H1 (cell line): ENCODE measurements around the gene CS. TPM values are rescaled to one million over a fixed set of nuclear protein-coding genes. Genes with fewer than 3 reads are reported as not detected.

Experiments
- CTCF ChIA-PET: fragments of 300-600 bp; sonication (Branson Sonifier 250); formaldehyde crosslinking; loops from one replicate; lab custom pipeline; 2021; ENCODE audit not compliant: partially characterized antibody; lab: Charles Lee
- POLR2A ChIA-PET: fragments of 300-600 bp; sonication (Branson Sonifier 250); formaldehyde crosslinking; loops from one replicate; lab custom pipeline; 2021; ENCODE audit warnings: inconsistent platforms; ENCODE audit not compliant: partially characterized antibody; lab: Charles Lee
- DNase-seq, 2 experiments: peaks; one replicate each; pipeline versions ENCODE4 v3.0.0 to v3.0.0-alpha.2; 2010 to 2022; ENCODE audit warnings: low spot score in 2 of 2, low read depth in 1 of 2, mixed read lengths in 1 of 2
- FAIRE-seq: peaks from 2 replicates; lab custom pipeline; 2011; peaks lifted over from hg19 to GRCh38; lab: Jason Lieb, UNC
- H2AFZ ChIP-seq: 2 replicates; pipeline ENCODE4 v1.8.1; 2012; ENCODE audit warnings: low read length, inconsistent platforms
- H2AK5ac ChIP-seq: 2 replicates; pipeline ENCODE4 v1.6.1; 2013; ENCODE audit warnings: low read depth, low read length
- H2BK120ac ChIP-seq: replicated peaks from 2 replicates; pipeline ENCODE3; 2013; ENCODE audit warnings: low read depth, low read length, inconsistent platforms
- H2BK12ac ChIP-seq: 2 replicates; pipeline ENCODE4 v1.6.1; 2013; ENCODE audit warnings: low read depth, low read length
- H2BK15ac ChIP-seq: 2 replicates; pipeline ENCODE4 v1.6.1; 2013; ENCODE audit warnings: low read length
- H2BK20ac ChIP-seq: 2 replicates; pipeline ENCODE4 v1.6.1; 2013; ENCODE audit warnings: low read length
- H2BK5ac ChIP-seq: 2 replicates; pipeline ENCODE4 v1.6.1; 2013; ENCODE audit warnings: low read depth, low read length
- H3K14ac ChIP-seq: 2 replicates; pipeline ENCODE4 v1.6.1; 2013; ENCODE audit warnings: inconsistent platforms; ENCODE audit not compliant: insufficient read length
- H3K18ac ChIP-seq: 2 replicates; pipeline ENCODE4 v1.6.1; 2013; ENCODE audit warnings: low read length; ENCODE audit errors: extremely low read depth
- H3K23ac ChIP-seq: 2 replicates; pipeline ENCODE4 v1.6.1; 2013; ENCODE audit warnings: inconsistent platforms; ENCODE audit not compliant: insufficient read length
- H3K23me2 ChIP-seq: 2 replicates; pipeline ENCODE4 v1.6.1; 2013; ENCODE audit warnings: low read depth, low read length
- H3K27ac ChIP-seq: 2 replicates; pipeline ENCODE4 v1.6.1; 2011; ENCODE audit warnings: low read depth, low read length, inconsistent platforms
- H3K27me3 ChIP-seq, 4 experiments: replicated peaks in 1 of 4; 1 replicate in 1 of 4; 2 replicates in 3 of 4; pipeline versions ENCODE4 v1.6.1 to v1.8.1; 2011 to 2013; ENCODE audit warnings: low read length in 3 of 4, mild to moderate bottlenecking in 3 of 4, inconsistent platforms in 2 of 4, mixed read lengths in 2 of 4, moderate library complexity in 1 of 4; ENCODE audit not compliant: control insufficient read depth in 3 of 4, insufficient read depth in 3 of 4; ENCODE audit errors: extremely low read depth in 1 of 4
- H3K36me3 ChIP-seq, 4 experiments: 2 replicates each; pipeline versions ENCODE4 v1.6.1 to v1.8.1; 2011 to 2013; ENCODE audit warnings: mild to moderate bottlenecking in 4 of 4, low read length in 3 of 4, moderate library complexity in 2 of 4, control low read depth in 1 of 4, inconsistent platforms in 1 of 4; ENCODE audit not compliant: insufficient read depth in 4 of 4, control insufficient read depth in 2 of 4
- H3K4ac ChIP-seq: replicated peaks from 2 replicates; pipeline ENCODE3; 2013; ENCODE audit warnings: low read length, low read depth, mixed read lengths, inconsistent platforms; ENCODE audit not compliant: insufficient read length
- H3K4me1 ChIP-seq, 4 experiments: replicated peaks in 1 of 4; 1 replicate in 1 of 4; 2 replicates in 3 of 4; pipeline versions ENCODE4 v1.6.1 to v1.8.1; 2011 to 2013; ENCODE audit warnings: low read length in 3 of 4, inconsistent platforms in 2 of 4, mixed read lengths in 1 of 4; ENCODE audit not compliant: insufficient read depth in 4 of 4, control insufficient read depth in 3 of 4
- H3K4me2 ChIP-seq, 2 experiments: 2 replicates each; pipeline versions ENCODE4 v1.6.1 to v1.8.1; 2011 to 2013; ENCODE audit warnings: low read depth in 2 of 2, low read length in 2 of 2, control low read depth in 1 of 2, inconsistent platforms in 1 of 2, mild to moderate bottlenecking in 1 of 2; ENCODE audit not compliant: insufficient read depth in 1 of 2
- H3K4me3 ChIP-seq, 4 experiments: fragments of 200-600, 300-600 bp in 1 of 4; sonication (generic), shearing (Covaris generic), sonication (Bioruptor Twin) in 1 of 4; 2 replicates each; pipeline versions ENCODE4 v1.5.1 to v1.8.1; 2011 to 2016; ENCODE audit warnings: low read length in 4 of 4, low read depth in 3 of 4, control low read depth in 2 of 4, inconsistent platforms in 2 of 4, mild to moderate bottlenecking in 2 of 4, mixed read lengths in 1 of 4, moderate library complexity in 1 of 4; ENCODE audit not compliant: insufficient read depth in 2 of 4; ENCODE audit errors: extremely low read depth in 1 of 4
- H3K56ac ChIP-seq: replicated peaks from 2 replicates; pipeline ENCODE3; 2013; ENCODE audit warnings: low read depth, mild to moderate bottlenecking, mixed read lengths, low read length, inconsistent platforms; ENCODE audit not compliant: insufficient read length
- H3K79me1 ChIP-seq: 2 replicates; pipeline ENCODE4 v1.6.1; 2013; ENCODE audit warnings: low read depth, low read length, control low read depth
- H3K79me2 ChIP-seq, 2 experiments: 2 replicates each; pipeline versions ENCODE4 v1.6.1 to v1.8.1; 2012 to 2013; ENCODE audit warnings: low read length in 2 of 2, mild to moderate bottlenecking in 2 of 2, inconsistent platforms in 1 of 2; ENCODE audit not compliant: insufficient read depth in 2 of 2, control insufficient read depth in 1 of 2
- H3K9ac ChIP-seq, 4 experiments: replicated peaks in 1 of 4; 1 replicate in 1 of 4; 2 replicates in 3 of 4; pipeline versions ENCODE4 v1.6.1 to v1.8.1; 2011 to 2013; ENCODE audit warnings: low read depth in 3 of 4, low read length in 3 of 4, control low read depth in 2 of 4, mild to moderate bottlenecking in 2 of 4, moderate library complexity in 2 of 4, inconsistent platforms in 1 of 4; ENCODE audit errors: extremely low read depth in 1 of 4
- H3K9me3 ChIP-seq, 2 experiments: 2 replicates each; pipeline versions ENCODE4 v1.6.1 to v1.8.1; 2012 to 2013; ENCODE audit warnings: mild to moderate bottlenecking in 2 of 2, moderate library complexity in 2 of 2, control low read depth in 1 of 2, inconsistent platforms in 1 of 2, low read depth in 1 of 2, low read length in 1 of 2, mixed read lengths in 1 of 2; ENCODE audit not compliant: insufficient read depth in 2 of 2
- H4K20me1 ChIP-seq, 2 experiments: replicated peaks in 1 of 2; 2 replicates each; pipeline versions ENCODE3 to v1.8.1; 2011 to 2013; ENCODE audit warnings: inconsistent platforms in 2 of 2, low read length in 2 of 2, mild to moderate bottlenecking in 1 of 2; ENCODE audit not compliant: insufficient read depth in 2 of 2, control insufficient read depth in 1 of 2
- H4K5ac ChIP-seq: 2 replicates; pipeline ENCODE4 v1.6.1; 2013; ENCODE audit warnings: low read length, low read depth, mixed read lengths, inconsistent platforms; ENCODE audit not compliant: insufficient read length
- H4K8ac ChIP-seq: 2 replicates; pipeline ENCODE4 v1.8.0; 2013; ENCODE audit warnings: mild to moderate bottlenecking, moderate library complexity, low read length, inconsistent platforms; ENCODE audit not compliant: insufficient read depth; ENCODE audit errors: extremely low read depth
- H4K91ac ChIP-seq: replicated peaks from 2 replicates; pipeline ENCODE3; 2013; ENCODE audit warnings: low read length, mixed read lengths, inconsistent platforms; ENCODE audit not compliant: insufficient read length
- CTCF ChIP-seq, 3 experiments: IDR thresholded peaks; 1 replicate in 2 of 3; 2 replicates in 1 of 3; pipeline versions ENCODE4 v1.5.1 to v1.6.1; 2011; ENCODE audit warnings: low read length in 3 of 3, mild to moderate bottlenecking in 3 of 3, inconsistent platforms in 2 of 3, low read depth in 1 of 3, moderate library complexity in 1 of 3; ENCODE audit not compliant: insufficient read depth in 1 of 3; ENCODE audit errors: control extremely low read depth in 1 of 3
- EP300 ChIP-seq, 2 experiments: IDR thresholded peaks; 1 replicate in 1 of 2; 2 replicates in 1 of 2; pipeline ENCODE4 v1.6.1; 2011 to 2012; ENCODE audit warnings: low read depth in 2 of 2, low read length in 2 of 2, mild to moderate bottlenecking in 2 of 2, borderline replicate concordance in 1 of 2, inconsistent platforms in 1 of 2, moderate library complexity in 1 of 2
- RAD21 ChIP-seq, 2 experiments: IDR thresholded peaks in 1 of 2; conservative IDR thresholded peaks in 1 of 2; 2 replicates each; pipeline ENCODE4 v1.6.1; 2011; ENCODE audit warnings: low read depth in 2 of 2, low read length in 2 of 2, improper control_type of control experiment in 1 of 2, inconsistent platforms in 1 of 2, mild to moderate bottlenecking in 1 of 2, moderate library complexity in 1 of 2
- WGBS, 2 experiments: shearing (Covaris generic) in 1 of 2; methylation state at CpG; one replicate each; pipeline versions ENCODE4 v1.1.6 to v1.1.7; 2013 to 2015; ENCODE audit warnings: low lambda C conversion rate in 2 of 2, mixed read lengths in 2 of 2, inconsistent platforms in 1 of 2, low coverage in 1 of 2, missing lambda C conversion rate in 1 of 2; ENCODE audit not compliant: insufficient replicate concordance in 2 of 2, insufficient coverage in 1 of 2, insufficient read length in 1 of 2; ENCODE audit errors: extremely low coverage in 1 of 2, missing lambda C conversion rate in 1 of 2; 5-methylcytosine and 5-hydroxymethylcytosine counted together
- polyA plus RNA-seq, 7 experiments: library from polyadenylated mRNA; depleted of rRNA in 3 of 7; stranded (reverse) in 5 of 7; unstranded in 2 of 7; fragments of >200 nt in 5 of 7; fragments of 200-250 nt in 2 of 7; gene quantifications; 1 replicate in 5 of 7; 2 replicates in 1 of 7; 4 replicates in 1 of 7; pipeline versions ENCODE4 v1.2.1 to v1.2.3, GENCODE V29; 2011 to 2013; ENCODE audit warnings: missing spikeins in 2 of 7, mixed read lengths in 2 of 7
- total RNA-seq: library from RNA; stranded (reverse); fragmentation: NEBNext Ultra II Directional; extraction: Animal tissue kit (Norgen Biotek cat#: 25700); gene quantifications from 2 replicates; pipeline ENCODE4 v1.2.1, GENCODE V29; 2021

The CS gene
- total and polyA plus RNA-seq, 2 of the 8 experiments (the other 6 are each of a cell fraction or from before 2014, with no cell fraction given) = 96.6 to 238 TPM

GRCh38 chr12:56271031-56271430 lies 29.1 kb downstream of the CS start:
- Histone ChIP-seq H3K4me1 (peaks cover 0 to 9% (median 3%) of the 10 kb centered on the region in 4 experiments; a peak in 4 of 7 replicates), H3K79me1 (no peaks in the 10 kb centered on the region), H4K20me1 (peaks cover 0 to 2% of the 10 kb centered on the region in 2 experiments), H2AFZ (no peak overlapping the region), H2BK5ac (no peak overlapping the region), H3K4me2 (no peak overlapping the region), H2BK20ac (no peak overlapping the region), H4K91ac (no peak overlapping the region), H4K8ac (no peak overlapping the region), H2BK120ac (no peak overlapping the region), H3K23me2 (peaks cover 7% of the 10 kb centered on the region; the same call in 1 of the 2 replicates), H3K18ac (no peak overlapping the region), H3K79me2 (no peaks in the 10 kb centered on the region), H3K9ac (no peak overlapping the region), H3K4ac (no peak overlapping the region), H2BK12ac (no peak overlapping the region), H3K27ac (no peak overlapping the region), H2AK5ac (no peak overlapping the region), H3K14ac (no peak overlapping the region), H3K56ac (no peak overlapping the region), H3K4me3 (no peak overlapping the region), H4K5ac (no peak overlapping the region), H2BK15ac (no peak overlapping the region), H3K27me3 (no peaks in the 10 kb centered on the region), H3K9me3 (no peaks in the 10 kb centered on the region), H3K36me3 (peaks cover 12 to 57% (median 31%) of the 10 kb centered on the region in 4 experiments; a peak in 7 of 8 replicates), H3K23ac (no peak overlapping the region)
- DNase-seq (no peak), FAIRE-seq (no peak)
- ChIA-PET CTCF (interaction anchor here (0.5 to 4.5 kb wide), 8 partner anchors 11 to 237 kb away, joined by 3 to 26 read pairs (median 4); partner anchors contain the start of genes ANKRD52 and SMARCC2), POLR2A (interaction anchor here (1.0 to 2.8 kb wide), 9 partner anchors 8 to 178 kb away, joined by 3 to 10 read pairs (median 4); partner anchors contain the start of genes SMARCC2, TIMELESS and ZC3H10)
- TF ChIP-seq EP300 (IDR thresholded peaks at IDR 0.05; ENCODE audit: borderline replicate concordance in 1 of 2, low read depth in 2 of 2, low read length in 2 of 2) = no peak
- TF ChIP-seq RAD21 (IDR thresholded peaks at IDR 0.05 in 1 of 2, conservative IDR thresholded peaks at IDR 0.05 in 1 of 2; ENCODE audit: low read depth in 2 of 2, low read length in 2 of 2) = peak; percentile 44 to 58
- TF ChIP-seq CTCF (IDR thresholded peaks at IDR 0.05; ENCODE audit: control extremely low read depth in 1 of 3, insufficient read depth in 1 of 3, low read depth in 1 of 3, low read length in 3 of 3) = peak in 2 of 3 experiments; percentile 64 to 72; a peak in 3 of 4 replicates
- WGBS, 2 experiments = 62% methylated on average over 1 of the region's 1 CpG; no CpG with 5 or more reads in 1 of the 2 experiments
